ENCODE measurements around the gene HOXA2. TPM values are rescaled to one million over a fixed set of nuclear protein-coding genes. Genes with fewer than 3 reads are reported as not detected.

The HOXA2 gene
- total and polyA plus RNA-seq, 4 donors = 0.44 to 3.4 (median 1.5) TPM

DNA sequence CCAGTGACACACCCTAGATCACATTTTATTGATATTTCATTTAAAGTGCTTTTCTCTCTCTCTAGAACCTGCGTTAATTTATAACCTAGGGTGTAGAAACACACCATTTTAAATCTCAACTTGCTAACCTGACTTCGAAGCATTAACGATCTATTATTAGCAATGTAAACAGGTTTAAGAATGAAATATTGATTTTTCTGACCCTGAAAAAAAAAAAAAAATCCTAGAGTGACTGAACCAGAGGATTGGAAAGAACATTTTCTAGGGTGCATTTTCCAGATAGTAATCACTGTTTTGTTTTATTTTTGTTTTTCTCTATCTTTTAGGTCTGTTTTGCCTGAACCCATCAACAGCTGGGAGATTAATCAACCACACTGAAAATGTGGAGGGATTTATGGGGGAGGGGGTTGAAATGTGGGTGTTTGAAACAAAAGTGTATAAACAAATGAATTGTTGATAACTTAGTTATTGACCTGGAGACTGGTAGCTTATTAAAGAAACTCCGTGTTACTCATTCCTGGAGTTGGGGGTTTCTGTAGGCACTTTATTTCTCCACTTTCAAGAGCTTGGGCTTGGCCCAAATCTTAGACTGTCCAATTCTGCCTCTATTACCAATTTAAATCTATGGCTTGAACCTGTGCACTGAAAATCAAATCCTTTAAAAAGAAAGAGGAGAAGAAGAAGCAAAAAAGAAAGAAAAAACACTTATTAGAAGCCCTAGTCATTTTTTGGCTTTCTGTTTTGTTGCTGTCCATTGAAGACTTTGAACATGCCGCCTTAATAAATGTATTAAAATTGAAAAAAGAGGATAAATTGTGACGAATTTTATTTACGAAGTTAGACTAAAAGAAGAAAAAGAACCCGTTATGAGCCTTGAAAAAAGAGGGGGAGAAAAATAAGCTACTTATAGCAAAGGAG lies 2.8 kb downstream of the HOXA2 start:
- no peak for ATAC-seq (ENCODE audit: insufficient read depth, low FRiP score)
- TF ChIP-seq, protein P1, sequence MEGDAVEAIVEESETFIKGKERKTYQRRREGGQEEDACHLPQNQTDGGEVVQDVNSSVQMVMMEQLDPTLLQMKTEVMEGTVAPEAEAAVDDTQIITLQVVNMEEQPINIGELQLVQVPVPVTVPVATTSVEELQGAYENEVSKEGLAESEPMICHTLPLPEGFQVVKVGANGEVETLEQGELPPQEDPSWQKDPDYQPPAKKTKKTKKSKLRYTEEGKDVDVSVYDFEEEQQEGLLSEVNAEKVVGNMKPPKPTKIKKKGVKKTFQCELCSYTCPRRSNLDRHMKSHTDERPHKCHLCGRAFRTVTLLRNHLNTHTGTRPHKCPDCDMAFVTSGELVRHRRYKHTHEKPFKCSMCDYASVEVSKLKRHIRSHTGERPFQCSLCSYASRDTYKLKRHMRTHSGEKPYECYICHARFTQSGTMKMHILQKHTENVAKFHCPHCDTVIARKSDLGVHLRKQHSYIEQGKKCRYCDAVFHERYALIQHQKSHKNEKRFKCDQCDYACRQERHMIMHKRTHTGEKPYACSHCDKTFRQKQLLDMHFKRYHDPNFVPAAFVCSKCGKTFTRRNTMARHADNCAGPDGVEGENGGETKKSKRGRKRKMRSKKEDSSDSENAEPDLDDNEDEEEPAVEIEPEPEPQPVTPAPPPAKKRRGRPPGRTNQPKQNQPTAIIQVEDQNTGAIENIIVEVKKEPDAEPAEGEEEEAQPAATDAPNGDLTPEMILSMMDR (IDR thresholded peaks at IDR 0.05; ENCODE audit: control extremely low read depth, extremely low read depth) = no peak
- H3K27ac ChIP-seq (ENCODE audit: low read depth in 1 of 2, low read length in 1 of 2) = no peak overlapping the region
- H3K36me3 ChIP-seq (ENCODE audit: control insufficient read depth in 4 of 4, insufficient read depth in 4 of 4, low read length in 4 of 4) = peaks cover 0 to 15% (median 6%) of the 10 kb centered on the region in 4 donors
- H3K9ac ChIP-seq (ENCODE audit: insufficient read depth in 1 of 2, low read length in 2 of 2) = peak overlapping the region; percentile 64 to 98
- no peak overlapping the region for H3K4me3 ChIP-seq
- WGBS, 2 donors = 57 to 67% methylated on average over 8 of the region's 8 CpGs
- H3K4me1 ChIP-seq (ENCODE audit: control insufficient read depth in 5 of 5, insufficient read depth in 5 of 5, low read length in 5 of 5) = peaks cover 0 to 54% (median 3%) of the 10 kb centered on the region in 5 donors
- DNase-seq = peak in 2 of 3 donors; percentile 57 to 72
- peaks cover 0 to 2% (median 0%) of the 10 kb centered on the region in 4 donors for H3K9me3 ChIP-seq (ENCODE audit: control insufficient read depth in 4 of 4, insufficient read depth in 3 of 4, low read length in 3 of 4)
- peaks cover 0 to 54% (median 5%) of the 10 kb centered on the region in 3 donors for H3K27me3 ChIP-seq (ENCODE audit: control insufficient read depth in 3 of 3, insufficient read depth in 3 of 3, low read length in 2 of 3)

DNA sequence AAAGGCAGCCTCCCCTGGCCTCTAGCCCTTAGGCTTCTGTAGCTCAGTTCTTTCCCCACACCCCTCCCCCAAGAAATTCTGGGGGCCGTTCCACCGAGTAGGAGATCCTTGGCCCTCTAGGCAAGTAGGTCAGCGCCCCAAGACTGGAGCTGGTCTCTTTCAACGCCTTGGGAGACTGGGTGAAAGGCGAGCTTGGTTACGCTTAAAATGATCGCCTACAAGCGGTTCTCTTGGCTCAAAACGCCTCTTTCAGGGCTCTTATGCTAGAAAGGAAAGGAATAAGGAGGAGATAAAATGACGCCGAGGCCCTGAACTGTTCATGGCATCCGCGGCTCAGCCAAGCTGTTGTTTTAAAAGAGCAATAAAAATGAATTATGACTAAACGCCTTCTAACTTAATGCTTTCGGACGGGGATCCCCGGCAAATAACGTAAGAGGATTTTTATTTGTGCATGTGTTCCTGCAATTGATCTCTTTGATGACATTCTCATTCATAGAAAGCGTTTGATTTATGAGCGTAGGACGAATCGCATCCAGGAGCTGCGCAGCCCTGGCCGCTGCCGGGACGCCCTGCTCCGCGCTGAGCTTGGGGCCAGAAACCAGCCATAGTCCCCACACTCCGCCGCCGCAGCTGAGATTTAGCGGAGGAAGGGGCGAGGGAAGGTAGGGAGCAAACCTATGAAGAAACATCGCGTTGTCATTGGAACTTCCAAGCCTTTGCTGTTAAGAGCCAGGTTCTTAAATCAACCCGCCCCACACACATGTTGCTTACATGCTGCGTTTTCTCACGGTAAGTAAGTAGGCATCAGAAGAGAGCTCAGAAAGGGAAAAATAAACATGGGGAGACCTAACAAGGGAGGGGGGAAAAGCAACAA lies 3.7 kb downstream of the HOXA2 start:
- DNase-seq = peak; percentile 75 to 88 (median 87)
- 16 to 19% methylated on average over 38 of the region's 38 CpGs for WGBS, 2 donors
- H3K27ac ChIP-seq (ENCODE audit: low read depth in 1 of 2, low read length in 1 of 2) = peak overlapping the region in 1 of 2 donors; percentile 87
- H3K9me3 ChIP-seq (ENCODE audit: control insufficient read depth in 4 of 4, insufficient read depth in 3 of 4, low read length in 3 of 4) = peaks cover 0 to 2% (median 0%) of the 10 kb centered on the region in 4 donors
- TF ChIP-seq, protein P1 (IDR thresholded peaks at IDR 0.05; ENCODE audit: control extremely low read depth, extremely low read depth) = no peak
- peaks cover 0 to 57% (median 5%) of the 10 kb centered on the region in 3 donors for H3K27me3 ChIP-seq (ENCODE audit: control insufficient read depth in 3 of 3, insufficient read depth in 3 of 3, low read length in 2 of 3)
- H3K4me1 ChIP-seq (ENCODE audit: control insufficient read depth in 5 of 5, insufficient read depth in 5 of 5, low read length in 5 of 5) = peaks cover 0 to 55% (median 3%) of the 10 kb centered on the region in 5 donors
- peak overlapping the region; percentile 64 to 98 for H3K9ac ChIP-seq (ENCODE audit: insufficient read depth in 1 of 2, low read length in 2 of 2)
- H3K4me3 ChIP-seq = peak overlapping the region; percentile 40
- ATAC-seq (ENCODE audit: insufficient read depth, low FRiP score) = no peak
- peaks cover 0 to 15% (median 6%) of the 10 kb centered on the region in 4 donors for H3K36me3 ChIP-seq (ENCODE audit: control insufficient read depth in 4 of 4, insufficient read depth in 4 of 4, low read length in 4 of 4)

DNA sequence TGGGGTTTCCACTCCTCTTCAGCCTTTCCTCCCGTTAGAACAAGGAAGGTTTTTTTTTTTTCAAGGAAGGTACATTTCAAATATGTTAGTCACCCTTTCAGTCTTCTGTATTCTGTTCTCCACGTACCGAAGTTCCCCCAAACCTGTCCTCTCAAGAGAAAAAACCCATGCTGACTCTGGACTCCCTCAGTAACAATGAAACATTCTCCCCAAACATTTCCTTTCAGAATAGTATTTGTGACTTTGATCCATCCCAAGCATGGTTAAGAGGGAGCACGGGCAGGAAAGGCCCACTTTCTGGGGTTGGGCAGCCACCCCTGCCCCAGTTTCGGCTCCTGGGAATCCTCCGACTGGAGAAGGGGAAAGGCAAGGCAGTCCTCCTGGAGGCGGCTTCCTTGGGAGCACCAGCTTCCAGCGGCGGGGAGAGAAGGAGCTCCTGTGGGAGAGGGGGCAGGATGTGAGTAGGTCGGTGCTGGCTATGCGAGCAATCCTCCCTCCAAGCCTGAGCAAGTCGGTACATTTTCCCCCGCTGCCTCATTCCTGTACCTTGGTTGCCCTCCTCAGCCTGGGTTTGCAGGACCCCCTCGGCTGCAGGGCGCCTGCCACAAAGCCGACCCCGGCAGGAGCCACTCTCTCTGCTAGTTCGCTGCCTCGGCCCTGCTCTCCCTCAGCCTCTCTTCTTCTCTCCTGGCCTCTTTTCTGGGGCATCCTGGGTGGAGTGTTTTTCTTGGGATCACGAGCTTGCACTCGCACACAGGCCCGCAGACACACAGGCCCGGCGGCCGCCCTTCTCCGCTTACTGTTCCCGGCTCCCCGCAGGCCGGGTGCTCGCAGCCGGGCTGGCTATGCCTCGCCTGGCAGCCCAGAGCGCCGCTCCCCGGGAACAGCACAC lies 4.6 kb downstream of the HOXA2 start:
- peaks cover 0 to 58% (median 6%) of the 10 kb centered on the region in 5 donors for H3K4me1 ChIP-seq (ENCODE audit: control insufficient read depth in 5 of 5, insufficient read depth in 5 of 5, low read length in 5 of 5)
- WGBS, 2 donors = 13 to 16% methylated on average over 33 to 35 of the region's 35 CpGs
- H3K9me3 ChIP-seq (ENCODE audit: control insufficient read depth in 4 of 4, insufficient read depth in 3 of 4, low read length in 3 of 4) = peaks cover 0 to 2% (median 0%) of the 10 kb centered on the region in 4 donors
- H3K36me3 ChIP-seq (ENCODE audit: control insufficient read depth in 4 of 4, insufficient read depth in 4 of 4, low read length in 4 of 4) = peaks cover 0 to 15% (median 6%) of the 10 kb centered on the region in 4 donors
- no peak for ATAC-seq (ENCODE audit: insufficient read depth, low FRiP score)
- TF ChIP-seq, protein P1 (IDR thresholded peaks at IDR 0.05; ENCODE audit: control extremely low read depth, extremely low read depth) = no peak
- peak overlapping the region; percentile 40 for H3K4me3 ChIP-seq
- H3K9ac ChIP-seq (ENCODE audit: insufficient read depth in 1 of 2, low read length in 2 of 2) = peak overlapping the region; percentile 64 to 98
- peak; percentile 33 to 61 (median 52) for DNase-seq
- H3K27me3 ChIP-seq (ENCODE audit: control insufficient read depth in 3 of 3, insufficient read depth in 3 of 3, low read length in 2 of 3) = peaks cover 0 to 54% (median 5%) of the 10 kb centered on the region in 3 donors
- peak overlapping the region in 1 of 2 donors; percentile 87 for H3K27ac ChIP-seq (ENCODE audit: low read depth in 1 of 2, low read length in 1 of 2)

All from lung (tissue), 12 donors.